ENCODE data around the gene HERC3.

Gene HERC3

DNA sequence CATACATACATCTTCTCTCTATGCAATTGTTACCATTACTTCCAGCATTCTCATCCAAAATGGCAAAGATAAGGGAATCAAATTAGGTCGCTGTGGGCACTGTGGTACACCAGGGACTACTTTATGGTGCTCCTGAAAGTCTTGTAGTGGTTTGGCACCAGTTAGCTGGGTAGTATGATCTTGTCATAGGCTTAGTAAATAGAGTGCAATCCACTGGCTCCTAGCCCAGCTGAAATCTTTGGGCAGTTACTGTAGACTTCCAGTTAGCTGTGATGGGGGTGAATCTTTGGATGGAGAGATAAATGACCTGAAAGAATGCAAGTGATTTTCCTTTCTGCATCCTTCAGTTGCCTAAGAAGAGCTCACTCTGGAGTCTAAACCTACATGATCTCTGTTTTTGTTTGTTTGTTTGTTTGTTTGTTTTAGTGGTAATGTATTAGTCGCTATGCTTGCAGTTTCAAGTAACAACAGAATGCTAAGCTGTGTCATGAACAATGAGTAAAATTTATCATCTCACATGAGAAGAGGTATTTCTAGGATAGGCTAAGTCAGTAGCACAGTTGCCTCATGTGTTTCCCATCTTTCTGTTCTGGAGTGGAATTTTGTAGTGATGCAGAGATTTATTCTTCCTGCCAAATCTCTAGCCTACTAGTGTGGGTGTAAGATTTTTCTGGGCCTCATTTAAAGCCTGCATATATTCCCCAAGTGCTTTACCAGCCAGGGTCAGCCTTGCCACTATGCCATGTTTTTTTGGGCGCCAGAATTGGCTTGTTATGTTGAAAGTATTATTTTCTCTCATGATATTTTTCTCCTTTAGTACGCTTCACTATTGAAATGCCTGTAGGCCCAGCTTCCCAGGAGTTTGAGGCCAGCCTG lies 24.2 kb downstream of the HERC3 start:
- H3K4me3 ChIP-seq (ENCODE audit: low read length), result no peak overlapping the region

GRCh38 chr4:88618782-88619485 lies 26.7 kb downstream of the HERC3 start:
- TF ChIP-seq CTCF (conservative IDR thresholded peaks at IDR 0.05; ENCODE audit: low read depth, low read length), result no peak
- DNase-seq (ENCODE audit: low read depth), result no peak
- H3K4me3 ChIP-seq (ENCODE audit: low read length), result no peak overlapping the region

More for the DNA sequence above, 24.2 kb downstream of the HERC3 start:
- TF ChIP-seq CTCF (conservative IDR thresholded peaks at IDR 0.05; ENCODE audit: low read depth, low read length), result no peak
- no peak for DNase-seq (ENCODE audit: low read depth)

DNA sequence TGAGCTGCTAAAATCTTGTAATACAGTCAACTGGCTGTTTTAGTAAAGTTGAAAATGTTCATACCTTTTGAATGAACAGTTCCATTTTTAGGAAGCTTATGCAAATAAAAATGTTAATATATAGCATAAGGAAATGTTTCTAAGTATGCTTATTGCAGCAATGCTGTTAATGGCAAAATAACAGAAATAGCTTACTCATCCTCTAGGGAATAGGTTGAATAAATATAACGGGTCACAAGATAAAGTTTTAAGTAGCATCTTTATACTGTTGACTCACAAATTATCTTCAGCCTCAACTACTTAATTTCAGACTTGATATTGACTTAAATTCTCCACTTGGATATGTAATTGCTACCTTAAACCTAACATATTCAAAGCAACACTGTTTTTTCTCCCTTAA lies 27.7 kb downstream of the HERC3 start:
- TF ChIP-seq CTCF (conservative IDR thresholded peaks at IDR 0.05; ENCODE audit: low read depth, low read length), result no peak
- no peak overlapping the region for H3K4me3 ChIP-seq (ENCODE audit: low read length)
- DNase-seq (ENCODE audit: low read depth), result no peak

- DNase-seq (ENCODE audit: low read depth), result no peak
- no peak for TF ChIP-seq CTCF (conservative IDR thresholded peaks at IDR 0.05; ENCODE audit: low read depth, low read length)
Observed at GRCh38 chr4:88621763-88622327, 29.6 kb downstream of the HERC3 start.

DNA sequence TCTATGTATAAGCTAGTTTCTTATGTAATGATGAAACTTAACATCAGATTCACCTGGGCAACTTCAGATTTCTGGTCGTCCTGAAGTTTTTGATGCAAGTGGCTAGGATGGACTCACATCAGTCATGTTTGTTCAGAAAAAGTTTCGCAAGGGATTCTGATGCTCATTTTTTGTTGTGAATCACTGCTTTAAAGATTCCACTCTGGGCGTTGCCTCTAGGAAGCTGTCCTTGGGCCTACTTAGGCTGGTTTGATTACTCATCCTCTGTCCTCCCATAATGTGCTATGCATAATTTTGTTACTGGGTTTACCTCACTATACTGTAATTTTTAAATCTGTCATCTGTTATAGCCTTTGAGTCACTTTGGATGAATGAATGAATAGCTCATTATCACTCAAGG lies 30.8 kb downstream of the HERC3 start:
- TF ChIP-seq CTCF (conservative IDR thresholded peaks at IDR 0.05; ENCODE audit: low read depth, low read length), result no peak
- no peak for DNase-seq (ENCODE audit: low read depth)

More at GRCh38 chr4:88621763-88622327, 29.6 kb downstream of the HERC3 start:
- no peak overlapping the region for H3K4me3 ChIP-seq (ENCODE audit: low read length)

DNA sequence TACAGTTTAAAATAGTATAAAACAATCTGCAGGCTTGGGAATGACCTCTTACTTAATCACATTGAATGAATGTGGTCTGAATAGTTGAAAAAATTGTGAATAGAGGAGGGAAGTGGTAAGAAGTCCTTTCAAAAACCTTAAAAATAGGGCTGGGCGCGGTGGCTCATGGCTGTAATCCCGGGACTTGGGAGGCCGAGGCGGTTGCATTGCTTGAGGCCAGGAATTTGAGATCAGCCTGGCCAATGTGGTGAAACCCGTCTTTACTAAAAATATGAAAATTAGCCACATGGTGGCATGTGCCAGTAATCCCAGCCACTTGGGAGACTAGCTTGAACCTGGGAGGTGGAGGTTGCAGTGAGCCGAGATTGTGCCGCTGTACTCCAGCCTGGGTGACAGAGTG lies 36.5 kb downstream of the HERC3 start:
- TF ChIP-seq CTCF (conservative IDR thresholded peaks at IDR 0.05; ENCODE audit: low read depth, low read length), result no peak
- DNase-seq (ENCODE audit: low read depth), result no peak
- H3K4me3 ChIP-seq (ENCODE audit: low read length), result no peak overlapping the region

More for the DNA sequence above, 30.8 kb downstream of the HERC3 start:
- H3K4me3 ChIP-seq (ENCODE audit: low read length), result no peak overlapping the region

Measured in retinal pigment epithelial cell (primary cell).